GM12801 (cell line): ENCODE measurements around the gene ERAS.

Experiments
- CTCF ChIP-seq: IDR thresholded peaks from one replicate; pipeline ENCODE4 v1.5.1; 2011; ENCODE audit warnings: control low read depth; ENCODE audit not compliant: insufficient read length; ENCODE audit errors: extremely low read depth

The ERAS gene

GRCh38 chrX:48839686-48840085 lies 13.4 kb downstream of the ERAS start:
- no peak for TF ChIP-seq CTCF

- no peak for TF ChIP-seq CTCF
Observed at GRCh38 chrX:48848847-48849246, 22.5 kb downstream of the ERAS start.

- TF ChIP-seq CTCF: no peak
Observed at GRCh38 chrX:48852857-48853256, 26.5 kb downstream of the ERAS start.

GRCh38 chrX:48854898-48855297 lies 28.6 kb downstream of the ERAS start:
- TF ChIP-seq CTCF: no peak

GRCh38 chrX:48864210-48864609 lies 37.9 kb downstream of the ERAS start:
- TF ChIP-seq CTCF: no peak
